Measurements from ENCODE around the gene PRICKLE4.

The PRICKLE4 gene

GRCh38 chr6:41780551-41781365 lies at the start of gene PRICKLE4:
Gene PRICKLE4 (plus strand): TSS chr6:41780782. CDS start chr6:41783474, 2,692 bp downstream.
- in situ Hi-C loops (cut with MboI; ENCODE audit: low sequenced_read_pairs) = no loop called here

- in situ Hi-C loops (cut with MboI; ENCODE audit: low sequenced_read_pairs) = no loop called here
These were observed 49.0 kb upstream of the PRICKLE4 start for GRCh38 chr6:41731561-41732086.

GRCh38 chr6:41732149-41732548 lies 48.4 kb upstream of the PRICKLE4 start:
- in situ Hi-C loops (cut with MboI; ENCODE audit: low sequenced_read_pairs) = no loop called here

- in situ Hi-C loops (cut with MboI; ENCODE audit: low sequenced_read_pairs) = no loop called here
These were observed 47.8 kb upstream of the PRICKLE4 start for GRCh38 chr6:41732591-41733359.

- in situ Hi-C loops (cut with MboI; ENCODE audit: low sequenced_read_pairs) = no loop called here
These were observed 47.2 kb upstream of the PRICKLE4 start for GRCh38 chr6:41733360-41733706.

DNA sequence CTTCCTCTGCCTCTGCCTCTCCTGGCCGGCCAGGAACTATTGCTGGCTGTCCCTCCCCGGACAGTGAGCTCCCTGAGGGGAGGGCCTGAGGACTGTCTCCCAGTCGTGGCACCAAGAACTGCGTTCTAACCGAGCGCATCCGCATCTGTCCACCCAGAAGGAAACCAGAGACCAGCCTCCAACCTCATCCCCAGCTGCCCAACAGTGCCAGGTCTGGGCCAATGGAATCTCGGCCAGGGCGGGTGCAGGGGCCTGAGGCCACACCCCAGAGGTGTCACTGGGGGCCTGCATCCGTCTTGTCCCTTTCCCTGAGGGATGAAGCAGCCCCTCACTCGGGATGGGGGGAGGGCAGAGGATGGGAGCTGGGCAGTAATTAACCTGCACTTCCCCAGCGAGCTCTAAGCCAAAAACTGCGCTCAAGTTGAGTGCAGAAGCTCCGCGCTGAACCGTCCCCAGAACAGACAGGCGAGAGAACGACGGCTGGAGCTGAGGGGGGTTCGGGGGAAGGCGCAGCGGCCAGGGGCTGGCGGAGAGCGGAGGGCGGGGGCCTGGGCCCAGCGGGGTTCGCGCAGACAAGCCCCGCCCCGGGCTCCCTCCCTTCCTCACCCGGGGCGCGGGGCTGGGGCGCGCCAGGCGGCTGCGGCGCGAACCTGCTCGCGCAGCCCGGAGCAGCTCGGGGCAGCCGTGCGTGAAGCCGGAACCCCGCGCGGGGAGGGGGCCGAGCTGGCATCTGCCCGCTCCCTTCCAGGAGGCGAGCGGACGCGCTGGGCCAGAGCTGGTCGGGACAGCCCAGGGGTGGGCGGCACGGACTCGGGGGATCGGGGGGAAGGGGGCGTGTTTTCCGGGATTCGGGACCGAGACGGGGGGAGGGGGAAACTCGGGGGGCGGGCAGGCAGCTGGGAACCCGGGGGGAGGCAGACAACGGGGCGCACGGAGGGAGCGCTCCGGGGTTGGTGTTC lies 46.6 kb upstream of the PRICKLE4 start:
- in situ Hi-C loops (cut with MboI; ENCODE audit: low sequenced_read_pairs) = no loop called here

- in situ Hi-C loops (cut with MboI; ENCODE audit: low sequenced_read_pairs) = no loop called here
These were observed 45.7 kb upstream of the PRICKLE4 start for GRCh38 chr6:41734666-41735426.

DNA sequence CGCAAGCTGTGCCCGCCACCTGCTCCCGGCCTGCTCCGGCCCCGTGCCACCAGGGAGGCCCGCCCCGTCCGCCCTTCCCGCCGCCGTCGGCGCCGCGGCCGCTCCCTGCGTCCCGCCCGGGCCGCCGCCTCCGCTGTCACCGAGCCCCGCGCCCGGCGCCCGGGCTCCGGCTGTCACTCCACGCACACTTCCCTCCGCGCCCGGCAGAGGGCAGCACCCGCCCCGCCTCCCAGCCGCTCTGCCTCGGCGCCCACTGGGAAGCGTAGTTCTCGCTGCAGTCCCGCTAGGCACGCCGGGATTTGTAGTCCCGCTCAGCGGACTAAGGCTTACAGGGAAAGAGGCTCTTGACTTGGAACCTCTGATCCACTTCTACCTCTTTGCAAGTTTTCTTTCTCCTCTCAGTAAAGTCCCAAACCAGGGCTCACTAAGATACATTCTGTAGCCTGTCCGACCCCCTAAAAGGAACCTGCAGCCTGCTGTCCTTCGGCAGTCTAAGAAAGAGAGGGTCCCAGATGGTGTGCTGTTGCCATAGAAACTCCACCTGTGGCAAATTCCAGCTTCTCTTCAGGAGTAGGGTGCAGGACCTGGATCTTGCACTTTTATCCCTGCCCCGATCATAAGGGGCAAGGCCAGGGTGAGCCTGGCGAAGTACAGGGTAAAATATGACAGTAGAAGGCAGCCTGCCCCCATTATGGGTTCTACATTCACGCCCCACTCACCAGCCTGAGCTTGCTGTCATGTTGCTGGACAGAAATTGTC lies 45.0 kb upstream of the PRICKLE4 start, which contains the start of gene TFEB:
Gene TFEB (minus strand): TSS at position 182 of the 759 bp plus-strand sequence. CDS start 44,395 bp downstream, outside the sequence.
- in situ Hi-C loops (cut with MboI; ENCODE audit: low sequenced_read_pairs) = no loop called here

DNA sequence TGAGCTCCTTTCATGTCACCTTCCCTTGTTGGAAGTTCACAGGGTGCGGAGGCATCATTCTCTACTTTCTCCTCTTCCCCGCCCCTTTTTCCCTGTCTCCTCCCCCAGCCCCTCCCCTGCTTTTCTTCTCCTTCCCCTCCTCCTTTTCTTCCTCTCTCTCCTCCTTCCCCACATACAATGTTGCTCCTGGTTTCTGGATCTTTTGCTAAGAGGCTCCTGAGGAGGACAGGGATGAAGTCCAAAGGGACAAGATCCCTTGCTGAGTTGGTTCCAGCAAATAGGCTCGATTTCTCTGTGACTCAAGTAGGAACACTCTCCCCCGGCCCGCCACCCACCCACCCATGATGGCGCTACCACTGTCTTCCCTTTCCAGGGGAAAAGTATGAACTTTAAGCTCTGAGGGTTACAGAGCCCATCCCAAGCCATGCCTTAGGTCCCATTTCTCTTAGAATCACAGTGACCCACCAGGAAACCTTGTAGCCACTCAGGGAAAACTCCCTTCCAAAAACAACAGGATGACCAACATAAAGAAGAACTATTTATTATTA lies 44.3 kb upstream of the PRICKLE4 start:
- in situ Hi-C loops (cut with MboI; ENCODE audit: low sequenced_read_pairs) = no loop called here

DNA sequence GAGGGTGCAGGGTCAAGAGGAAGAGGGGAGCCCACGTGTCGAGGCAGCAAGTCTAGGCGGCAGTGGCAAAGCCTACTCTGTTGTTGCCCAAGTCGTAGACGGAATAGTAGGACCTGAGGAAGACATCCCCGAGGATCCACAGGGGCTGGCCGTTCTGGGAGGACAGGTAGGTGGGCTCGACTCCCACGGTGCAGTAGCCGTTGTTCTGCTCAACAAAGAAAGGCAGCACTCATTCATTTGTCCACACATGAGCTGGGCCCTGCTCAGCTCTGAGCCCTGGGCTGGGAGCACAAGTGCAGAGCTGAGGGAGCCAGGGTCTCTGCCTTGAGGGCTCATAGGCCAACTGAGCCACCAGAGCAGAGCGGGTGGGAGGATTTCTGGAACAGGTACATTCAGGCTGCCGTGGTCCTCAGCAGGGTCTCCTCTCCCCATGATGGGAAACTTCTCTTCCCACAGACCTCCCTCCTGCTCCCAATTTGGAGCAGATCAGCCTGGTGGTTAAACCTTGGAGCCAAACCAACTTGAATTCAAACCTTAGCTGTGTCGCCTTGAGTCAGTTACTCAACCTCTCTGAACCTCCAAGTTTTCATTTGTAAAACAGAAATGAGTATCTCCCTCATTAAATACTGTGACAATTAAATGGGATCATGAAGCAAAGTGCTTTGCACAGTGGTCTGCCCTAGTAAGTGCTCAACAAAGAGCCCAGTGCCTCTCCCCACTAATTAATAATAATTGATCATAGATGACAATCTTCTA lies 43.6 kb upstream of the PRICKLE4 start:
- in situ Hi-C loops (cut with MboI; ENCODE audit: low sequenced_read_pairs) = no loop called here

- in situ Hi-C loops (cut with MboI; ENCODE audit: low sequenced_read_pairs) = no loop called here
These were observed 42.9 kb upstream of the PRICKLE4 start for GRCh38 chr6:41737591-41738130.

- in situ Hi-C loops (cut with MboI; ENCODE audit: low sequenced_read_pairs) = no loop called here
These were observed 41.5 kb upstream of the PRICKLE4 start for GRCh38 chr6:41739041-41739440.

DNA sequence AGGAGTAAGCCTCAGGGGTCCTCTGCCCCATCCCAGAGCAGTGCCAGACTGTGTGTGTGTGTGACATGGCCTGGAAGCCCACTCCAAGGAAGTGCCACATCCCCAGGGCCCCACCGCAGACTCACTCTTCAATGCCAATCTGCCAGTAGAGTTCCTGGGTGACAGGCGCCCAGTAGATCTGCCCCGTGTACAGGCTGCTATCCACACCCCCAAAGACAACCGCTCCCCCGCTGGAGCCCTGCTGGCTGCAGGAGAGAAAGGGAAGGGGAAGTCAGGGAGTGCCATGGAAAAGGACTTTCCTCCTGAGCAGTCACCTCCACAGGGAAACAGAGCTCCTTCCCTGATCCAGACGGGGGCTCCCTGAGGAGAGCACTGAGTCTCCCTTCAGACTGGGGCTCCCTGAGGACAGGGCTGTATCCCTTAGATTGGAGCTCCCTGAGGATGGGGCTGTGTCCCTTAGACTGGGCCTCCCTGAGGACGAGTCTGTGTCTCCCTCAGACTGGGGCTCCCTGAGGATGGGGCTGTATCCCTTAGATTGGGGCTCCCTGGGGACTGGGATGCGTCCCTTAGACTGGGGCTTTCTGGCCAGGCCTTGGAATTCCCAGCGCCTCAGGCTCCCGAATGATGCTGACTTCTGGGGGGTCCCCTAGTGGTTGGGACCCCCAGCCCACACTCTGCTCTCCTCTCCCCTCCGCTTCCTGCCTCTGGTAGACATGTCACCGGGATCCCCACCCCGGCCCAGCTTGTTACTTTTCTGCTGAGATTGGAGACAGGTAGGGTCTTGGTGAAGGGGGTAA lies 40.0 kb upstream of the PRICKLE4 start:
- in situ Hi-C loops (cut with MboI; ENCODE audit: low sequenced_read_pairs) = no loop called here

GRCh38 chr6:41741625-41742490 lies 38.7 kb upstream of the PRICKLE4 start:
- in situ Hi-C loops (cut with MboI; ENCODE audit: low sequenced_read_pairs) = no loop called here

DNA sequence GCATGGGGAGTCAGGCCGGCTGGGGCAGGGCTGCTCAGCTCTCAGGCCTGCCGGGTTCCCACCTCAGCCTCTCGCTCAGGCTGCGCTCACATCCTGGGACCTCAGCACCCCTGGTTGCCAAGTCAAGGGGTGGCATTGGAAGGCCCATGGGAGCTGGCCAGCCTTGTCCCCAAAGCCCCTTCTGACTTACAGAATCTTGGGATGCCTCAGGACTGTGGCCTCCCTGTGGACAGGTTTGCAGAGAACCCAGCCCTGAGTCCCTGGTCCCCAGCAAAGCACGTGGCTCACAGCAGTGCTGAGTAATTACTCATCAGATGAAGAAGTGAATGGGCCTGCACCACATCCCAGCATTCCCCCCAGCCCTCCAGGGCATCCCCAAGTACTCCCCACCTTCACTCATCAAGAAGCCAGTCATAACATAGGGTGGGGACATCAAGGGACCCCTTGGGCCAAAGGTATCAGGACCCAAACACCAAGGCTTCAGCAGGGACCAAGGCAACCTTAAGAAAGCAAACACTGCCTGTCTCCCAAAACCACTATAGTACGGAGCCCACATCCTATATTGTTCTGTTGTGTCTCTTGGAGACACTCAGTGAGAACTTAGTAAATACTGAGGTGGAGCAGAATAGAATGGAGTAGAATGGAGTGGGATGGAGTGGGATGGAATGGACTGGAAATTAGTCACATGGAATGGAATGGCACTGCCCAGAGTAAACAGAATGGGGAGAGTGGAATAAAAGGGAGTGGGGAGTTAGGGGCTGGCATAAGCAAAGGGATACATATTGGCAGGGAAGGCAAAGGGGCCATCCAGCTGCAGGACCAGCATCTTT lies 37.0 kb upstream of the PRICKLE4 start:
- in situ Hi-C loops (cut with MboI; ENCODE audit: low sequenced_read_pairs) = no loop called here

All from hTERT RPE-1 (cell line).